Cardiac muscle cell (in vitro differentiated cells and primary cell): Measurements from ENCODE around the gene ZNF587B. TPM values are rescaled to one million over a fixed set of nuclear protein-coding genes. Genes with fewer than 3 reads are reported as not detected.
"Not testable (repeated sequence)": the region's sequence is repeated elsewhere in the genome, so short reads cannot be mapped to it uniquely, and the experiment has no call there.

Source experiments
- DNase-seq, 2 donors: peaks; one replicate each; pipeline versions ENCODE4 v3.0.0 to v3.0.0-alpha.2; 2010 to 2017; ENCODE audit warnings: low read depth in 1 of 2, low spot score in 1 of 2
- H3K27ac ChIP-seq: fragments of 200-600 bp; sonication (generic); 2 replicates; pipeline ENCODE4 v1.5.1; 2016
- H3K27me3 ChIP-seq: fragments of 200-600 bp; sonication (generic); 2 replicates; pipeline ENCODE4 v1.6.0; 2016; ENCODE audit warnings: control low read depth
- H3K36me3 ChIP-seq: fragments of 200-600 bp; sonication (generic); 2 replicates; pipeline ENCODE4 v1.5.1; 2016; ENCODE audit warnings: control low read depth
- H3K4me1 ChIP-seq: fragments of 200-600 bp; sonication (generic); 2 replicates; pipeline ENCODE4 v1.8.1; 2017; ENCODE audit warnings: low read depth, mild to moderate bottlenecking, mixed run types
- H3K4me3 ChIP-seq: fragments of 200-600 bp; sonication (generic); 2 replicates; pipeline ENCODE4 v1.5.1; 2016; ENCODE audit warnings: mild to moderate bottlenecking
- H3K9me3 ChIP-seq: fragments of 200-600 bp; sonication (generic); 2 replicates; pipeline ENCODE4 v1.5.1; 2017; ENCODE audit warnings: low read depth, mild to moderate bottlenecking, control low read depth
- polyA plus RNA-seq: library from polyadenylated mRNA; unstranded; fragments of >200 nt; fragmentation: Nextera tagmentation; extraction: Ambion mirVana; gene quantifications from 2 replicates; pipeline ENCODE4 v1.2.1, GENCODE V29; 2016
- total RNA-seq: library from RNA; depleted of rRNA; stranded (reverse); fragments of >200 nt; gene quantifications from 2 replicates; pipeline ENCODE4 v1.2.3, GENCODE V29; 2016
- TF ChIP-seq, protein P1 (sequence below): IDR thresholded peaks from 2 replicates; pipeline ENCODE4 v1.5.1; 2012; ENCODE audit warnings: low read depth, mild to moderate bottlenecking, low read length

Gene ZNF587B
- total and polyA plus RNA-seq, 2 experiments from 2014 or later, result 2.8 to 12.9 TPM

DNA sequence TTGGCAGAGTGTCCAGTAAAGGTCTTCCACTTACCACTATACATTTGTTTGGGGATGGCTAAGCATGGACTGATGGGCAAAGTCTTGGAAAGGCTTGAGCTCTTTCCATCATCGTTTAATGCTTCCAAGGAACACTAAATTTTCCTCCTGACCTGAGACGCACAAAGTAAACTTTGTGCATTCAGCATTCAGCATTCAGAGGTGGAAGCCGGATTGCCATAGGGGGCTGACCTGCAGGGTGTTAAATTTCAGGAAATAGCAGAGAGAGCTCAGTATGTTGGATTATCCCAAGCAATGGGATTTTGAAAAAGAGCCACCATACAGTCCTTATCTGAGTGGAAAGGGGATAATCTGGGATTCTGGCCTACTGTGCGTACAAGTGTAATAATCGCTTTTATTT lies 29.4 kb upstream of the ZNF587B start:
- Histone ChIP-seq H3K4me3 (no peak overlapping the region), H3K9me3 (no peaks in the 10 kb centered on the region), H3K36me3 (no peaks in the 10 kb centered on the region), H3K27me3 (no peaks in the 10 kb centered on the region), H3K27ac (no peak overlapping the region), H3K4me1 (peaks cover 8% of the 10 kb centered on the region)
- no peak for DNase-seq
- TF ChIP-seq, protein P1, sequence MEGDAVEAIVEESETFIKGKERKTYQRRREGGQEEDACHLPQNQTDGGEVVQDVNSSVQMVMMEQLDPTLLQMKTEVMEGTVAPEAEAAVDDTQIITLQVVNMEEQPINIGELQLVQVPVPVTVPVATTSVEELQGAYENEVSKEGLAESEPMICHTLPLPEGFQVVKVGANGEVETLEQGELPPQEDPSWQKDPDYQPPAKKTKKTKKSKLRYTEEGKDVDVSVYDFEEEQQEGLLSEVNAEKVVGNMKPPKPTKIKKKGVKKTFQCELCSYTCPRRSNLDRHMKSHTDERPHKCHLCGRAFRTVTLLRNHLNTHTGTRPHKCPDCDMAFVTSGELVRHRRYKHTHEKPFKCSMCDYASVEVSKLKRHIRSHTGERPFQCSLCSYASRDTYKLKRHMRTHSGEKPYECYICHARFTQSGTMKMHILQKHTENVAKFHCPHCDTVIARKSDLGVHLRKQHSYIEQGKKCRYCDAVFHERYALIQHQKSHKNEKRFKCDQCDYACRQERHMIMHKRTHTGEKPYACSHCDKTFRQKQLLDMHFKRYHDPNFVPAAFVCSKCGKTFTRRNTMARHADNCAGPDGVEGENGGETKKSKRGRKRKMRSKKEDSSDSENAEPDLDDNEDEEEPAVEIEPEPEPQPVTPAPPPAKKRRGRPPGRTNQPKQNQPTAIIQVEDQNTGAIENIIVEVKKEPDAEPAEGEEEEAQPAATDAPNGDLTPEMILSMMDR, result no peak

DNA sequence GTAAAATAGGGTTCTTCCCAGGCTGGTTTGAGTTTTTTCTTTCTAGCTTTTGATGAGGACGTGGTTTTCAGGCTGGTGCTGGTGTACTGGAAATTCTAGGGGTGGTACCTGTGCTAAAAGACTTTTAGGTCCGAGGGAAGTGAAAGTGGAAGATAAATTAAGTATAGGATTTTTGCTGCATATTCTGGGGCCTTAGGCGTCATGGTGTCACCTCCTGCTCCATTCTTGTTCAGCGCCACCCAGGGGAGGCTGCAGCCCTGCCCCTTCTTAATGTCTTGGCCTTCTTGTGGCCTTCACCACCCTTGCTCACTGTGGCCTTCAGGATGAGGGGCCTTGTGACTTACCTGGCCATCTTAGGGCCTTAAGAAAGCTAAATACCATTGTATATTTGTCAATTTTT lies 27.8 kb upstream of the ZNF587B start:
- no peaks in the 10 kb centered on the region for H3K9me3 ChIP-seq
- DNase-seq, result no peak
- no peak overlapping the region for H3K4me3 ChIP-seq
- no peaks in the 10 kb centered on the region for H3K27me3 ChIP-seq
- TF ChIP-seq, protein P1, result no peak
- no peaks in the 10 kb centered on the region for H3K36me3 ChIP-seq
- H3K27ac ChIP-seq, result peak overlapping the region; percentile 28
- peaks cover 8% of the 10 kb centered on the region for H3K4me1 ChIP-seq

DNA sequence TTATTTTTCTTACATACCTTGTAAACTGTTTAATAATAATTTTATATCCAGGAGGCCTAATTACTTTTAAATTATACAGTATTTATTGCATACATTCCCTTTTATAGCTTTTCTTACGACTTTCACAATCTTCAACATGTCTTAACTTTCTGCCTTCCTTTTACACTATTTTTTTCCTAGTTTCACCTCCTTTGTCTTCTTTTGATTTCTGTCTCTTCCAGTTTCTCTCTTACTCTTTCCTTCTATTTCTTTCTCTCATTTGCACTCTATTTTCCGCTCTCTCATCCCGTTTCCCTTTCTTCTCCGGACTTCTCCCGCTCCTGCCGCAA lies 26.9 kb upstream of the ZNF587B start:
- H3K4me1 ChIP-seq, result peaks cover 8% of the 10 kb centered on the region
- peak overlapping the region; percentile 91 for H3K27ac ChIP-seq
- H3K36me3 ChIP-seq, result no peaks in the 10 kb centered on the region
- no peaks in the 10 kb centered on the region for H3K27me3 ChIP-seq
- peak overlapping the region; percentile 41 for H3K4me3 ChIP-seq
- H3K9me3 ChIP-seq, result no peaks in the 10 kb centered on the region
- DNase-seq, result no peak
- TF ChIP-seq, protein P1, result no peak

DNA sequence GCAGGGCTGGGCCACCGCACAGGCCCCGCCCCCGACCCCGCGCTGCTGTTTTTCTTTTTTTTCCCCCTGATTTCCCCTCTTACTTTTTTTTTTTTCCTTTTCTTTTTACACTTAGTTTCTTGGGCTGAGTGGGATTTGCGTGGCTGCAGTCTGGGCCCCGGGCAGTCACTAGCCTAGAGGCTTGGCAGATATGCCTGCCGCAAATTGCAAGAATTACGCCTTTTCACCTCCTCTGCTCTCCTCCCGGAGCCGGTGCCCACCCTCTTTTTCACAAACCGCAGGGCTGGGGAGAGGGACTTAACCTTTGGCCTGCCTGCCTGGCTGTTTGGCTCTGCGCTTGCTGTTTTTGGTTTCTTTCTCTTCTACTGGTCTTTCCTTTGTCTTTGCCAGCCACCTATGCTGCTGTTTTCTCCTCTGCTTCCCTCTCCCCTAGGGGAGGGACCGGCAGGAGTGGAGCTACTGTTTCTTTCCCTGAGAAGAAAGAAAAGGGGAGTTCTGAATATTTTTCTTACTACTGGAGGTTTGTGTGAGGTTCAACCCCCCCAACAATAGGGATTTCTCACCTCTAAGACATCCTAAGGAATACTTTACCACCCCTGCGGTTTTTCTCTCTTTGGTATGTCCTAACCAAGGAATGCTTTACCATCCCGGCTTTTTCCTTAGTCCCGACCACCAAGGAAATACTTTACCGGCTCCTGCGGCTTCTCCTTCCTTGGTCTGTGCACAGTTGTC lies 26.3 kb upstream of the ZNF587B start:
- Histone ChIP-seq H3K27ac (peak overlapping the region; percentile 91), H3K4me3 (peak overlapping the region; percentile 41), H3K36me3 (no peaks in the 10 kb centered on the region), H3K27me3 (no peaks in the 10 kb centered on the region), H3K9me3 (no peaks in the 10 kb centered on the region), H3K4me1 (peaks cover 8% of the 10 kb centered on the region)
- TF ChIP-seq, protein P1, result no peak
- DNase-seq, result peak; percentile 36 to 92

DNA sequence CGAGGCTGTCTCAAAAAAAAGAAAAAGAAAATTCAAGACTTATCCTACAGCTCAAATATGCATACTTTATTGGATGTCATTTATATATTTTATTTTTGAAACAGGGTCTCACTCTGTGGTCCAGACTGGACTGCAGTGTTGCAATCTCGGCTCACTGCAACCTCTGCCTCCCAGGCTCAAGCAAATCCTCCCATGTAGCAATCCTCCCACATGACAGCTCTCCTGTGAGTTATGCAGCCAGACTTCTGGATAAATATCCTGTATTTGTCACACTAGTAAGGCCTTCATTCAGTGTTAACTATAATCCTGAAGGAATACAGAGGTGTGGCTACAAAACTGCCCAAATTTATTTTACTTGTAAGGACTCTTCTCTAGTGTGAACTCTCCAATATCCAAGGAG lies 22.6 kb upstream of the ZNF587B start:
- H3K27me3 ChIP-seq, result no peaks in the 10 kb centered on the region
- H3K36me3 ChIP-seq, result peaks cover 6% of the 10 kb centered on the region
- no peak overlapping the region for H3K27ac ChIP-seq
- TF ChIP-seq, protein P1, result no peak
- peaks cover 17% of the 10 kb centered on the region for H3K4me1 ChIP-seq
- DNase-seq, result peak in 1 of 2 donors; percentile 67
- H3K9me3 ChIP-seq, result no peaks in the 10 kb centered on the region
- H3K4me3 ChIP-seq, result no peak overlapping the region

DNA sequence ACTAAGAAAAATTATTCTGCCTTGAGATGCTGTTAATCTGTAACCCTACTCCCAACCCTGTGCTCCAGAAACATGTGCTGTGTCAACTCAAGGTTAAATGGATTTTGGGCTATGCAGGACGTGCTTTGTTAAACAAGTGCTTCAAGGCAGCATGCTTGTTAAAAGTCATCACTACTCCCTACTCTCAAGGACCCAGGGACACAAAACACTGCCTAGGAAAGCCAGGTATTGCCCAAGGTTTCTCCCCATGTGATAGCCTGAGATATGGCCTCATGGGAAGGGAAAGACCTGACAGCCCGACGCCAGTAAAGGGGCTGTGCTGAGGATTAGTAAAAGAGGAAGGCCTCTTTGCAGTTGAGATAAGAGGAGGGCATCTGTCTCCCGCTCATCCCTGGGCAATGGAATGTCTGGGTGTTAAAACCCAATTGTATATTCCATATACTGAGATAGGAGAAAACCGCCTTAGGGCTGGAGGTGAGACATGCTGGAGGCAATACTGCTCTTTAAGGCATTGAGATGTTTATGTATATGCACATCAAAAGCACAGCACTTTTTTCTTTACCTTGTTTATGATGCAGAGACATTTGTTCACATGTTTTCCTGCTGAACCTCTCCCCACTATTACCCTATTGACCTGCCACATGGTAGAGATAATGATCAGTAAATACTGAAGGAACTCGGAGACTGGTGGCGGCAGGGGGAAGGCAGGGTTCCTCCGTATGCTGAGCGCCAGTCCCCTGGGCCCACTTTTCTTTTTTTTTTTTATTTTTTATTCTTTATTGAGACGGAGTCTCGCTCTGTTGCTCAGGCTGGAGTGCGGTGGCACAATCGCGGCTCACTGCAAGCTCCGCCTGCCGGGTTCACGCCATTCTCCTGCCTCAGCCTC lies 19.4 kb upstream of the ZNF587B start:
- not testable (repeated sequence) for H3K27me3 ChIP-seq, H3K9me3 ChIP-seq, H3K4me3 ChIP-seq, H3K36me3 ChIP-seq, H3K4me1 ChIP-seq
- peak in 1 of 2 donors; percentile 27 for DNase-seq
- peak overlapping the region; percentile 83 for H3K27ac ChIP-seq
